AG09319 (cell line): ENCODE measurements around the gene TTK.

Experiments used
- DNase-seq: peaks from one replicate; pipeline ENCODE4 v3.0.0-alpha.2; 2010; ENCODE audit warnings: low read depth; ENCODE audit errors: extremely low read depth
- CTCF ChIP-seq: IDR thresholded peaks from 2 replicates; pipeline ENCODE4 v1.5.1; 2011; ENCODE audit warnings: low read depth, mild to moderate bottlenecking, inconsistent platforms, low read length, moderate library complexity

The TTK gene

GRCh38 chr6:80004173-80005072, at the start of gene TTK:
Gene TTK, plus strand, starts transcription at chr6:80004649. Its CDS starts 1,195 bp downstream, at chr6:80005844.
- no peak for TF ChIP-seq CTCF

DNA sequence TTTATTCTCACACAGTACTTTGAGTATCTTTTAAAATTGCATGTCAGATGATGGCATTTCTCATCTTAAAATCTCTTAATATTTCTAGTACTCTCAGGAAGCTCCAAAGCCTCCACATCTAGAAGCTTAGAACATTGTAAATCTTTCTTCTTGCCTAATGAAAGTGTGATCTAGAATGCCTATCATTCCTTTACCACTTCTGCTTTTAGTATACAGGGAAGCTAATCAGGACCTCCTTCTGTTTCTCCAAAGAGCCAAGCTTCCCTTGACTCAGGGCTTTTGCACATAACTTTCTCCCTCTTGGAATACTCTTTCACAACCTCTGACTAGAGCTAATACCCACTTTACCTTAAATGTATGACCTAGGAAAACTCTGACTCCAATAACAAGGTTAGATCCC, 49.6 kb upstream of the TTK start:
- DNase-seq: no peak
- no peak for TF ChIP-seq CTCF

More at GRCh38 chr6:80004173-80005072, at the start of gene TTK:
- DNase-seq: peak; percentile 84

DNA sequence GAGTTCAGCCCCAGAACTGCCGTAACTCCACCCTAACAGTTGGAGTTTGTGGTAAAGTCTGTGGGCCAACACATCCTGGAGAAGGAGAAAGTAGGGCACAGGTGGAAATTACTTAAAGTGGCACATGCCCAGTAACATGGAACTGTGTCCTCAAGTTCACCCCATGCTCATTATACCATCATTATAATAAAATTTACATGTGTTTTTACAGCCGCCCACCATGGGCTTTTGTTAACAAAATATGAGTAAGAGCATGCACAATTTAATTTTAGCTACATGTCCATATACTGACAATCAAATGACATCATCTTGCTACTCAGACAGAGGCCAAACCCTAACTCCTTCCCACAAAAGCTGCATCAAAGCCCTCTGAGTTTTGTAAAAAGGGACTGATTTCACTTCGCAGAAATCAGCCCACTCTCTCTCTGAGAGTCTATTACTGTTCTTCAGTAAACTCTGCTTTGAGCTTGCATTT, 39.8 kb upstream of the TTK start:
- no peak for TF ChIP-seq CTCF
- no peak for DNase-seq

- TF ChIP-seq CTCF: no peak
These were observed 37.3 kb upstream of the TTK start for GRCh38 chr6:79967178-79967577.

DNA sequence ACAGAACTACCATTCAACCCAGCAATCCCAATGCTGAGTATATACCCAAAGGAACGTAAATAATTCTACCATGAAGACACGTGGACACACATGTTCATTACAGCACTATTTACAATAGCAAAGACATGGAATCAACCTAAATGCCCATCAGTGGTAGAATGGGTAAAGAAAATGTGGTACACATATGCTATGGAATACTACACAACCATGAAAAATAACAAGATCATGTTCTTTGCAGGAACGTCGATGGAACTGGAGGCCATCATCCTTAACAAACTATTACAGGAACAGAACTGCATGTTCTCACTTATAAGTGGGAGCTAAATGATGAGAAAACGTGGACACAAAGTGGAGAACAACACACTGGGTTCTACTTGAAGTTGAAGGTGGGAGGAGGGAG, 34.7 kb upstream of the TTK start:
- no peak for TF ChIP-seq CTCF
- no peak for DNase-seq

More at GRCh38 chr6:79967178-79967577, 37.3 kb upstream of the TTK start:
- no peak for DNase-seq

GRCh38 chr6:79971193-79971592, 33.3 kb upstream of the TTK start:
- no peak for TF ChIP-seq CTCF
- no peak for DNase-seq

- DNase-seq: no peak
These were observed 22.8 kb upstream of the TTK start for GRCh38 chr6:79981652-79982051.

More at GRCh38 chr6:79981652-79982051, 22.8 kb upstream of the TTK start:
- no peak for TF ChIP-seq CTCF
